Measurements from ENCODE around the gene GTPBP1.

GRCh38 chr22:38724176-38724575 is 18.4 kb downstream of the GTPBP1 start:
- TF ChIP-seq POLR2A (IDR thresholded peaks at IDR 0.05), result no peak
- TF ChIP-seq, protein P1, sequence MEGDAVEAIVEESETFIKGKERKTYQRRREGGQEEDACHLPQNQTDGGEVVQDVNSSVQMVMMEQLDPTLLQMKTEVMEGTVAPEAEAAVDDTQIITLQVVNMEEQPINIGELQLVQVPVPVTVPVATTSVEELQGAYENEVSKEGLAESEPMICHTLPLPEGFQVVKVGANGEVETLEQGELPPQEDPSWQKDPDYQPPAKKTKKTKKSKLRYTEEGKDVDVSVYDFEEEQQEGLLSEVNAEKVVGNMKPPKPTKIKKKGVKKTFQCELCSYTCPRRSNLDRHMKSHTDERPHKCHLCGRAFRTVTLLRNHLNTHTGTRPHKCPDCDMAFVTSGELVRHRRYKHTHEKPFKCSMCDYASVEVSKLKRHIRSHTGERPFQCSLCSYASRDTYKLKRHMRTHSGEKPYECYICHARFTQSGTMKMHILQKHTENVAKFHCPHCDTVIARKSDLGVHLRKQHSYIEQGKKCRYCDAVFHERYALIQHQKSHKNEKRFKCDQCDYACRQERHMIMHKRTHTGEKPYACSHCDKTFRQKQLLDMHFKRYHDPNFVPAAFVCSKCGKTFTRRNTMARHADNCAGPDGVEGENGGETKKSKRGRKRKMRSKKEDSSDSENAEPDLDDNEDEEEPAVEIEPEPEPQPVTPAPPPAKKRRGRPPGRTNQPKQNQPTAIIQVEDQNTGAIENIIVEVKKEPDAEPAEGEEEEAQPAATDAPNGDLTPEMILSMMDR (IDR thresholded peaks at IDR 0.05), result no peak
